GM12878 (cell line): ENCODE results near the gene CAMK2B.

Source experiments
- BACH1 ChIP-seq: fragments of 450-650 bp; IDR thresholded peaks from 2 replicates; pipeline ENCODE4 v1.6.1; 2017; ENCODE audit warnings: mild to moderate bottlenecking, borderline replicate concordance
- EP300 ChIP-seq, 2 experiments: fragments of 150-350 bp in 1 of 2; IDR thresholded peaks; 2 replicates each; pipeline ENCODE4 v1.6.1; 2011 to 2012; ENCODE audit warnings: low read depth in 2 of 2, low read length in 2 of 2, borderline replicate concordance in 1 of 2, improper control_type of control experiment in 1 of 2, inconsistent platforms in 1 of 2; ENCODE audit not compliant: control insufficient read depth in 1 of 2
- POLR2A ChIP-seq: IDR thresholded peaks from 2 replicates; pipeline ENCODE4 v1.6.1; 2011; ENCODE audit warnings: low read depth, mild to moderate bottlenecking, low read length

DNA sequence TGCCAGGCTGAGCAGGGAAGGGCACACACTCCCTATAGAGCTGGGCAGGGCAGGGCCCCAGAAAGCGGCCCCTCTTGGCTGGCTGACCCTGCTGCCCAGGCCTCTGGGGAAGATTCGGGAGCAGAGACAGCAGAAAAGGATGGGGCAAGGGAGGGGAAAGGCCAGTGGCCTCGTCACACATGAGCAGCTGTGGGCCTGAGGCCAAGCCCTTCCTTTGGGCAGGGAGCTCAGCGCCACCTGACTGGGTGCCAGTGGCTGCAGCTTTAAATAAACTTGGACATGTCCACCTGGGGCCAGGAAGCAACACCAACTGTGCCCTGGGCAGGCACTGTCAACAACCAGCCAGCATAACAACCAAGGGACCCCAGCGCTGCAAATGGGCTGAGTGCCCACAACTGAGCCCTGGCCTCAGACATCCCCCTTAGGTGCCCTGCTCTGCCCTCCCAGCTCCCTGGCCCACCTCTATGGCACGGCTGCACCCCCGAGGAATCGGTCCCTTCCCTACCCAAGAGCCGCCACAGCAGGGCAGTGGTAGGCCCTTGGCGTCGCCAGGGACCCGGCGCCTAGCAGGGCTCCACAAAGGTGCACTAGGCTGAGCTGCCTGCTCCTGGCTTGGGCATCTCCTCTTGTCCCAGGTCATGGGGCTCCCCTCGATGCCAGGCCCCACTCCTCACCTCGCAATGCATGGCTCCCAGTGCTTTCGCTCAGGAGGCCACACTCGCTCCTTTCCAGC lies 2.6 kb downstream of the CAMK2B start:
- TF ChIP-seq EP300 (IDR thresholded peaks at IDR 0.05; ENCODE audit: borderline replicate concordance in 1 of 2, control insufficient read depth in 1 of 2, low read depth in 2 of 2, low read length in 2 of 2) (no peak), BACH1 (no peak), POLR2A (no peak)
